C4-2B (cell line): Measurements from ENCODE around the gene ARSA.

Experiments used
- CTCF ChIP-seq: fragments of 450-650 bp; conservative IDR thresholded peaks from 2 replicates; pipeline ENCODE4 v1.5.1; 2017; ENCODE audit warnings: mild to moderate bottlenecking
- ZFX ChIP-seq: fragments of 450-650 bp; IDR thresholded peaks from 2 replicates; pipeline ENCODE4 v1.6.1; 2017

- no peak for TF ChIP-seq CTCF
- TF ChIP-seq ZFX: no peak
Observed at GRCh38 chr22:50653256-50653655, 25.3 kb upstream of the ARSA start.
